Stimulated activated CD4-positive, alpha-beta T cell treated with anti-CD3 and anti-CD28 coated beads, TNF-alpha, amount 100 ng/mL, for 1 hour (primary cell): ENCODE results near the gene UST.
"Not testable (repeated sequence)": the region's sequence is repeated elsewhere in the genome, so short reads cannot be mapped to it uniquely, and the experiment has no call there.

Source experiments
- DNase-seq, 3 donors: peaks; one replicate each; pipeline ENCODE4 v3.0.0-alpha.2; 2020; ENCODE audit warnings: low read depth in 3 of 3, low spot score in 1 of 3

UST gene

GRCh38 chr6:148891405-148891783 is 144.6 kb downstream of the UST start:
- no peak for DNase-seq

- DNase-seq: no peak
Observed at GRCh38 chr6:148892247-148892646, 145.4 kb downstream of the UST start.

GRCh38 chr6:148893073-148893472 is 146.2 kb downstream of the UST start:
- DNase-seq: no peak

- no peak for DNase-seq
Observed at GRCh38 chr6:148893481-148893880, 146.7 kb downstream of the UST start.

GRCh38 chr6:148898376-148899014 is 151.7 kb downstream of the UST start:
- no peak for DNase-seq

GRCh38 chr6:148904896-148905870 is 158.4 kb downstream of the UST start:
- DNase-seq: no peak

GRCh38 chr6:148905901-148906300 is 159.1 kb downstream of the UST start:
- no peak for DNase-seq

- no peak for DNase-seq
Observed at GRCh38 chr6:148906386-148906785, 159.6 kb downstream of the UST start.

GRCh38 chr6:148907573-148907972 is 160.7 kb downstream of the UST start:
- DNase-seq: no peak

- no peak for DNase-seq
Observed at GRCh38 chr6:148912252-148912651, 165.4 kb downstream of the UST start.

GRCh38 chr6:148915810-148916209 is 169.0 kb downstream of the UST start:
- DNase-seq: no peak

- not testable (repeated sequence) for DNase-seq
Observed at GRCh38 chr6:148916485-148916884, 169.7 kb downstream of the UST start.

- no peak for DNase-seq
Observed at GRCh38 chr6:148924226-148925012, 177.6 kb downstream of the UST start.

- no peak for DNase-seq
Observed at GRCh38 chr6:148925701-148926100, 178.9 kb downstream of the UST start.

- no peak for DNase-seq
Observed at GRCh38 chr6:148926478-148926877, 179.6 kb downstream of the UST start.

- no peak for DNase-seq
Observed at GRCh38 chr6:148927586-148927985, 180.8 kb downstream of the UST start.

GRCh38 chr6:148928811-148929210 is 182.0 kb downstream of the UST start:
- no peak for DNase-seq

- DNase-seq: no peak
Observed at GRCh38 chr6:148932208-148932607, 185.4 kb downstream of the UST start.

- DNase-seq: no peak
Observed at GRCh38 chr6:148932731-148933130, 185.9 kb downstream of the UST start.

- no peak for DNase-seq
Observed at GRCh38 chr6:148934539-148934938, 187.7 kb downstream of the UST start.

- DNase-seq: no peak
Observed at GRCh38 chr6:148934961-148935360, 188.1 kb downstream of the UST start.
